Measurements from ENCODE around the gene PIAS2.

- no peak for TF ChIP-seq CTCF (IDR thresholded peaks at IDR 0.05)
- no peak for TF ChIP-seq POLR2A (IDR thresholded peaks at IDR 0.05)
These were observed 50.8 kb downstream of the PIAS2 start for GRCh38 chr18:46866523-46866922.
